ENCODE measurements around the gene ZNF239.
"Not testable (repeated sequence)": the region's sequence is repeated elsewhere in the genome, so short reads cannot be mapped to it uniquely, and the experiment has no call there.

Gene ZNF239

DNA sequence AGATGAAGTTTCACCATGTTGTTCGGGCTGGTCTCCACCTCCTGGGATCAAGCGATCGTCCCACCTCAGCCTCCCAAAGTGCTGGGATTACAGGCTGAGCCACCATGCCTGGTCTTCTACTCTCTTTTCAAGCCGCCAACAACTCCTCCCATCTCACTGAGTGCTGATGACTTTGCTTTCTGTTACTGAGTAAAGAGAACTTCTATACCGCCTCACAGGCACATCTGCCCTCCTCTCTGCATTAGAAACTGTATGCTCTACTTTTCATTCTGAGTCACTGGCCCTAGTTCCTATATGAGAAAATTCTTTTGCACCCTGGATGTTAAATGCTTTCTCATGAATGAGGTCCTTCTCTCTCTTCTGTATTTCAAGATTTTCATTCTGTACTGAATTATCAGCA, 2.2 kb upstream of the ZNF239 start:
- FAIRE-seq: no peak
- TF ChIP-seq PAX5 (IDR thresholded peaks at IDR 0.05; ENCODE audit: insufficient read depth, low read length, severe bottlenecking): no peak

DNA sequence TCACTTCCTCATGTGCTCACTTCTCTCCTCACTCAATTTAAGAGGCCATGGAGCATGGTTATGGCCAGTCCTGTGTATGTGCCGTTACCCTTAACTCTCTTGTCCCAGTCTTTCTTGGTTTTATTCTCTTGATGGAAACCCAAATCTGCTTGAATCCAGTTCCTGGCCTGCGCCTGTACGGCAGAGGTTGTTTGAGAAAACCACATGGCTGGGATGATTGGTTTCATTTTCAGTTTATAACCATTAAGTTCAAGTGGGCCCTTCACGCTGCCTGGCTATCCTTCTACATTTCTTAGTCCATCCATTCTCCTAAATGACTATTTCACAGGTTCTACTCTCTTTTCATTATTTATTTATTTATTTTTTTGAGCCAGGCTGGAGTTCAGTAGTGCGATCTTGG, 1.6 kb upstream of the ZNF239 start:
- no peak for FAIRE-seq
- TF ChIP-seq PAX5 (IDR thresholded peaks at IDR 0.05; ENCODE audit: insufficient read depth, low read length, severe bottlenecking) (no peak), POLR2AphosphoS5 (IDR thresholded peaks at IDR 0.05; ENCODE audit: low read depth, low read length) (no peak), POU2F2 (IDR thresholded peaks at IDR 0.05; ENCODE audit: low read depth, low read length) (no peak), TAF1 (IDR thresholded peaks at IDR 0.05; ENCODE audit: low read depth, low read length) (no peak), POLR2A (IDR thresholded peaks at IDR 0.05; ENCODE audit: low read depth, low read length) (no peak), SPI1 (IDR thresholded peaks at IDR 0.05; ENCODE audit: low read depth, low read length) (no peak)
- DNase-seq (ENCODE audit: insufficient read length, low spot score): no peak

More for the DNA sequence above, 2.2 kb upstream of the ZNF239 start:
- DNase-seq (ENCODE audit: insufficient read length, low spot score): no peak

DNA sequence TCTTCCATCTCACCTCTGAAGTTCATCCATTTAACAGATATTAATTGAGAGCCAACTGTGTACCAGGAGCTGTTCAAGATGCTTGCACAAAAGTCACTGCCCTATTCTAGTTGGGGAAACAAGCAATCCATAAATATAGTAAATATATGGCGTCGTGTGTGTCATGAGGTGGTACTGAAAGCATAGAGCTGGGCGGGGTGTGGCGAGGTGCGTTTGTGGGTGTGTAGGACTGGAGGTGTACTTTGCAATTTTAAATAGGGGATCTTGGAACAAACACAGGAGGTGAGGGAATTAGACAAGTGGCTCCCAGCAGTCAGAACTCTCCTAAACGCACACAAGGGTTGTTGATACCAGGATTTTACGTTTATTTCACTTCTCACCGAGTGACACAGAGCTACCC, 490 bp upstream of the ZNF239 start:
- TF ChIP-seq PAX5 (IDR thresholded peaks at IDR 0.05; ENCODE audit: insufficient read depth, low read length, severe bottlenecking) (no peak), SPI1 (IDR thresholded peaks at IDR 0.05; ENCODE audit: low read depth, low read length) (no peak), TAF1 (IDR thresholded peaks at IDR 0.05; ENCODE audit: low read depth, low read length) (no peak), POLR2AphosphoS5 (IDR thresholded peaks at IDR 0.05; ENCODE audit: low read depth, low read length) (no peak), POU2F2 (IDR thresholded peaks at IDR 0.05; ENCODE audit: low read depth, low read length) (no peak), POLR2A (IDR thresholded peaks at IDR 0.05; ENCODE audit: low read depth, low read length) (no peak)
- DNase-seq (ENCODE audit: insufficient read length, low spot score): no peak
- FAIRE-seq: peak; percentile 40

DNA sequence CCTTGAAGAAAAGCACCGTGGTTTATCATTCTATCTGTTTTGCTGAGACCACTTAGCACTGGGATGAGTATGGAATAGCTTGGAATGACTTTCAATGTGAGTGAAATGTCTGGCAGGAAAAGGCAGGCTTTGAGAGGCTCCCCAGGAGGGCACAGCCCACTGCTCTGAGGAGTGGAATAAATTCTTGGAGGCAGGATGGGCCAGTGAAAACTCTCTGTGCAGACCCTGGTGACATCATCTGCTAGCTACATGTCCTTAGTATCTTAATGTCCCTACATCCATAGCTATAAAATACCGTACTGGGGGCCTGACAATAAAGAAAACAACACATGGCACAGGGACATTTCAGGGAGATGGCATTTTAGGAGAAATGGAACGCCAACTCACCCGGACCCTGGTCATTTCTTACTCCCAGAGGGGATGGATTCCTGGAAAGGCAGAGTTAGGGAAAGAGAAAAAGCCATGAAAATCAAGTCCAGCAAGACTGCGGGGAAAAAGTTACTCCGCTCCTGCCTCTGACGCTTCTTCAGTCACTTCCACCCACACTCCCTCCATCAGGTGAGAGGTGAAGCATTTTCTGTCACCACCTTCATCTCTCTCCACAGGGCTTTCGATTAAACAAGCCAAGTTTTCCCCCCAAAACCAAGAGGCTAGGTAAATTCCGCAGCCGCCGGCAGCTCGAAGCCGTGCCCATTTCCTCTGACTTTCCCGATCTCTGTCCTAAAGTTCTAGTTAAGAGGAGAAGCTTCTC, 991 bp downstream of the ZNF239 start:
- TF ChIP-seq SPI1 (IDR thresholded peaks at IDR 0.05; ENCODE audit: low read depth, low read length) (no peak), POU2F2 (IDR thresholded peaks at IDR 0.05; ENCODE audit: low read depth, low read length) (no peak), POLR2A (IDR thresholded peaks at IDR 0.05; ENCODE audit: low read depth, low read length) (no peak), TAF1 (IDR thresholded peaks at IDR 0.05; ENCODE audit: low read depth, low read length) (no peak), POLR2AphosphoS5 (IDR thresholded peaks at IDR 0.05; ENCODE audit: low read depth, low read length) (no peak)
- no peak for FAIRE-seq
- no peak for DNase-seq (ENCODE audit: insufficient read length, low spot score)

DNA sequence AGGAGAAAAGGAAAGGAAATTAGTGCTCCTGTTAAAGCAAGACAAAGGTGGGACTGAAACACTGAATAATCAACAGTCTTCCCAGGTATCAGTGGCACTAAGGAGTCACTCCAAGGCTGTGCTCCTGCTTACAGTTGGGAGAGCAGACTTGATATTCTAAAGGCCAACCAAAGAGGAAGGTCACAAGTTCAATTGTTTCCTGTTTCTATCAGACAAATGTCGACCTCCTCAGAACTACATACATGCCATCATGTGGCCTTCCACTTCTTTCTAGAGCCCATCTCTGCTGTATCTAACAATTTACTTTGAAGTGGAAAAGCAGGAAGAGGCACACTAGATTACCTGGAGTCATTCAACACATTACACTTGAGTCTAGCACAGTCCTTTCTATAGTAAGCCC, 3.4 kb downstream of the ZNF239 start:
- TF ChIP-seq POLR2AphosphoS5 (IDR thresholded peaks at IDR 0.05; ENCODE audit: low read depth, low read length) (no peak), POLR2A (IDR thresholded peaks at IDR 0.05; ENCODE audit: low read depth, low read length) (no peak), TAF1 (IDR thresholded peaks at IDR 0.05; ENCODE audit: low read depth, low read length) (no peak), SPI1 (IDR thresholded peaks at IDR 0.05; ENCODE audit: low read depth, low read length) (no peak), PAX5 (IDR thresholded peaks at IDR 0.05; ENCODE audit: insufficient read depth, low read length, severe bottlenecking) (no peak), POU2F2 (IDR thresholded peaks at IDR 0.05; ENCODE audit: low read depth, low read length) (no peak)
- FAIRE-seq (no peak), DNase-seq (ENCODE audit: insufficient read length, low spot score) (no peak)

DNA sequence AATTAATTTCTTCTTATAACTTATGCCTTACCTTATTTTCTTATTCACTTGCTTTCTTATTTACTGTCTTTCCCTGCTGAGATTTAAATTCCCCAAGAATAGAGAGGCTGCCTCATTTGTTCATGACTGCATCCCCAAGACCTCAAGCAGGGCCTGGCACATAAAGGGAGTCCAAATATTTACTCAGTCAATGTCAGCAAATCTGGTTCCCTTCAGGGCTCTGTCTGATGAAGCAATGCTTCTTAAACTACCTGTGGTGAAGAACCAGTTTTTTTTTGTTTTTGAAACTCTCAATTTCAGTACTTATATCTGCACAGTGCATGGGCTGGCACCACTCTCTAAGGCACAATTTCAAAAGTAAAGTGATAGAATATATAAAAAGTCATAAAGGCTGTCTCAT, 4.7 kb downstream of the ZNF239 start:
- FAIRE-seq (no peak), DNase-seq (ENCODE audit: insufficient read length, low spot score) (no peak)
- TF ChIP-seq POLR2A (IDR thresholded peaks at IDR 0.05; ENCODE audit: low read depth, low read length) (no peak), TAF1 (IDR thresholded peaks at IDR 0.05; ENCODE audit: low read depth, low read length) (no peak), POLR2AphosphoS5 (IDR thresholded peaks at IDR 0.05; ENCODE audit: low read depth, low read length) (no peak), PAX5 (IDR thresholded peaks at IDR 0.05; ENCODE audit: insufficient read depth, low read length, severe bottlenecking) (no peak), SPI1 (IDR thresholded peaks at IDR 0.05; ENCODE audit: low read depth, low read length) (no peak), POU2F2 (IDR thresholded peaks at IDR 0.05; ENCODE audit: low read depth, low read length) (no peak)

DNA sequence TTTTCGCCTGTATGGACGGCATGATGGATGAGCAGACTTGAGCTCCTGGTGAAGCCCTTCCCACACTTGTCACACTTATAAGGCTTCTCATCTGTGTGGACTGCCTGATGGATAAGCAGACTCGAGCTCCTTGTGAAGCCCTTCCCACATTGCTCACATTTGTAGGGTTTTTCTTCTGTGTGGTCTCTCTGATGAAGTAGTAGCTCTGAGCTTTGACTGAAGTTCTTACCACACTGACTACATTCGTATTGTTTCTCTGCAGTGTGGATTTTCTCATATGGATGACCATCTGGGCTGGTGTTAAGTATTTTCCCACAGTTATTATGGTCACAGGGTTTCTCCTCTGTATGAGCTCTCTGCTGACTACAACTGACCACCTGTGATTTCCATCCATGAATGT, 17.2 kb downstream of the ZNF239 start:
- FAIRE-seq (no peak), DNase-seq (ENCODE audit: insufficient read length, low spot score) (no peak)
- TF ChIP-seq POLR2AphosphoS5 (IDR thresholded peaks at IDR 0.05; ENCODE audit: low read depth, low read length) (no peak), POLR2A (IDR thresholded peaks at IDR 0.05; ENCODE audit: low read depth, low read length) (no peak), SPI1 (IDR thresholded peaks at IDR 0.05; ENCODE audit: low read depth, low read length) (no peak)

DNA sequence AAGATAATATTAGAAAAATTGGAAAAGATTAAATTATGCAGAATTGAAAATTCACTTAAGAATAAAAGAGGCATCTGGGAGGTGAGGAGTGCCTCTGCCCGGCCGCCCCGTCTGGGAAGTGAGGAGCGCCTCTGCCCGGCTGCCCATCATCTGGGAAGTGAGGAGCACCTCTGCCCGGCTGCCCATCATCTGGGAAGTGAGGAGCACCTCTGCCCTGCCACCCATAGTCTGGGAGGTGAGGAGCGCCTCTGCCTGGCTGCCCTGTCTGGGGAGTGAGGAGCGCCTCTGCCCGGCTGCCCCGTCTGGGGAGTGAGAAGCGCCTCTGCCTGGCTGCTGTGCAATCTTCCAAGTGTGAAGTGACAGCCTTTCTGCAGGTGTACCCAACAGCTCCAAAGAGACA, 30.7 kb downstream of the ZNF239 start:
- DNase-seq (ENCODE audit: insufficient read length, low spot score); FAIRE-seq: not testable (repeated sequence)

DNA sequence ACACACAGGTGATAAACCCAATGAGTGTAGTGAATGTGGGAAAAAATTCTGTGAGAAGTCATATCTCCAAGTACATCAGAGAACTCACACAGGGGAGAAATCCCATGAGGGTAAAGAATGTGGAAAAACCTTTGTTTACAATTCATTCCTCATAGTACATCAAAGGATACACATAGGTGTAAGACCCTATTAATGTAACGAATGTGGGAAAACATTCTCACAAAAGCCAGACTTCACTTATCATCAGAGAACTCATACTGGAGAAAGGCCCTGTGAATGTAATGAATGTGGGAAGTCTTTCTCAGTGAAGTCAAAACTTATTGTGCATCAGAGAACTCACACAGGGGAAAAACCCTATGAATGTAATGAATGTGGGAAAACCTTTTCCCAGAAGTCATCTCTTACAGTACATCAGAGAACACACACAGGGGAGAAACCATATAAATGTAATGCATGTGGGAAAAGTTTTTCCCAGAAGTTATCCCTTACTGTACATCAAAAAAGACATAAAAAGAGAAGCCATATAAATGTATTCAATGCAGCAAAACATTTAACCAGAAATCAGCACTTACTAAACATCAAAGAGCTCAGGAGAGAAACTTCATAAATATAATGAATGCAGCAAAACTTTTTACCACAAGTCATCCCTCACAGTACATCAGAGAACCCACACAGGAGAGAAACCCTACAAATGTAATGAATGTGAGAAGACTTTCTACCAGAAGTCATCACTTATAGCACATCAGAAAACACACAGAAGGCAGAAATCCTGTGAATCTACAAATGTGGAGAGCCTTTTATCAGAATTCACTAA, 49.8 kb downstream of the ZNF239 start:
- FAIRE-seq: no peak
- no peak for DNase-seq (ENCODE audit: insufficient read length, low spot score)
- no peak for TF ChIP-seq POLR2A (IDR thresholded peaks at IDR 0.05; ENCODE audit: low read depth, low read length)
- TF ChIP-seq TAF1 (IDR thresholded peaks at IDR 0.05; ENCODE audit: low read depth, low read length): no peak
- TF ChIP-seq POU2F2 (IDR thresholded peaks at IDR 0.05; ENCODE audit: low read depth, low read length): no peak
- no peak for TF ChIP-seq PAX5 (IDR thresholded peaks at IDR 0.05; ENCODE audit: insufficient read depth, low read length, severe bottlenecking)
- no peak for TF ChIP-seq POLR2AphosphoS5 (IDR thresholded peaks at IDR 0.05; ENCODE audit: low read depth, low read length)
- no peak for TF ChIP-seq SPI1 (IDR thresholded peaks at IDR 0.05; ENCODE audit: low read depth, low read length)
